ENCODE data around the gene CRYBA1. TPM values are rescaled to one million over a fixed set of nuclear protein-coding genes. Genes with fewer than 3 reads are reported as not detected.

CRYBA1 gene
- not detected in 2 replicates for total RNA-seq

GRCh38 chr17:29246628-29247027 is at the start of gene CRYBA1:
CRYBA1 (plus strand) TSS chr17:29246859; CDS start chr17:29246864, 5 bp downstream.

GRCh38 chr17:29293890-29294579 is 47.4 kb downstream of the CRYBA1 start, which contains the start of gene NUFIP2:
NUFIP2 (minus strand) TSS chr17:29294148; CDS start chr17:29294059, 89 bp downstream.

Other genes with a start within 250 kb of the CRYBA1 start
- not detected in 2 replicates for gene SEZ6, start 240.8 kb upstream of the CRYBA1 start, total RNA-seq
- gene PIPOX, start 203.7 kb upstream of the CRYBA1 start, total RNA-seq = not detected in 2 replicates
- gene MYO18A, start 66.5 kb upstream of the CRYBA1 start, total RNA-seq = 18.6 and 21.1 TPM in 2 replicates
- gene NUFIP2, start 47.3 kb downstream of the CRYBA1 start, total RNA-seq = 26.4 and 38.9 TPM in 2 replicates
- 28.2 and 37.4 TPM in 2 replicates for gene TAOK1, start 143.5 kb downstream of the CRYBA1 start, total RNA-seq

All from cardiac atrium fibroblast (primary cell).